A549 (cell line): ENCODE measurements around the gene PCDH15. TPM values are rescaled to one million over a fixed set of nuclear protein-coding genes. Genes with fewer than 3 reads are reported as not detected.

Experiments
- ATAC-seq, 2 experiments: fragments of 200-7000 bp in 1 of 2; fragments of >200 bp in 1 of 2; cut with Nextera tagmentation in 1 of 2; cut with Tn5 transposase in 1 of 2; 3 replicates each; pipeline versions ENCODE4 v1.8.0 to v1.9.1; 2018 to 2020; ENCODE audit warnings: mild to moderate bottlenecking in 1 of 2, moderate library complexity in 1 of 2
- CTCF ChIA-PET: fragments of 300-600 bp; sonication (Branson Sonifier 250); formaldehyde crosslinking; extraction: SDS; loops from one replicate; lab custom pipeline; 2021; ENCODE audit warnings: antibody characterized with exemption, inconsistent platforms; lab: Yijun Ruan, JAX
- POLR2A ChIA-PET: fragments of 350-600 bp; formaldehyde crosslinking; extraction: SDS; loops from one replicate; lab custom pipeline; 2021; ENCODE audit warnings: antibody characterized with exemption, inconsistent platforms; lab: Yijun Ruan, JAX
- DNase-seq, 2 experiments: peaks; one replicate each; pipeline versions ENCODE4 v3.0.0 to v3.0.0-alpha.2; 2011 to 2016; ENCODE audit warnings: low read depth in 1 of 2, low spot score in 1 of 2
- FAIRE-seq: peaks from 2 replicates; lab custom pipeline; 2011; peaks lifted over from hg19 to GRCh38; lab: Jason Lieb, UNC
- H3K27ac ChIP-seq, 2 experiments: fragments of >200 bp; sonication (Bioruptor Twin); formaldehyde crosslinking; 3 replicates each; pipeline ENCODE4 v1.5.1; 2016 to 2017
- H3K4me1 ChIP-seq: fragments of >200 bp; sonication (Bioruptor Twin); formaldehyde crosslinking; 3 replicates; pipeline ENCODE4 v1.6.1; 2016
- H3K4me2 ChIP-seq: fragments of >200 bp; sonication (Bioruptor Twin); formaldehyde crosslinking; 3 replicates; pipeline ENCODE4 v1.6.1; 2016
- H3K4me3 ChIP-seq: fragments of >200 bp; sonication (Bioruptor Twin); formaldehyde crosslinking; 3 replicates; pipeline ENCODE4 v1.5.1; 2016
- H3K9me3 ChIP-seq: fragments of >200 bp; sonication (Bioruptor Twin); formaldehyde crosslinking; 3 replicates; pipeline ENCODE4 v1.6.1; 2016
- CBX2 ChIP-seq: fragments of 200-600 bp; sonication (generic); IDR thresholded peaks from 2 replicates; pipeline ENCODE4 v1.6.1; 2016; ENCODE audit warnings: low read depth, mild to moderate bottlenecking, borderline replicate concordance
- CEBPB ChIP-seq, 2 experiments: fragments of >200 bp in 1 of 2; sonication (Bioruptor Twin) in 1 of 2; formaldehyde crosslinking in 1 of 2; IDR thresholded peaks; 2 replicates each; pipeline ENCODE4 v1.6.1; 2012 to 2016
- CHD2 ChIP-seq: fragments of 150-350 bp; IDR thresholded peaks from 2 replicates; pipeline ENCODE4 v1.6.1; 2014; ENCODE audit warnings: low read length; ENCODE audit not compliant: partially characterized antibody
- CHD4 ChIP-seq: fragments of 200-600 bp; sonication (generic); IDR thresholded peaks from 2 replicates; pipeline ENCODE4 v1.6.1; 2016; ENCODE audit warnings: antibody characterized with exemption, mild to moderate bottlenecking, borderline replicate concordance
- CTCF ChIP-seq: fragments of >200 bp; sonication (Bioruptor Twin); formaldehyde crosslinking; IDR thresholded peaks from 3 replicates; pipeline ENCODE4 v1.5.1; 2016
- EHMT2 ChIP-seq: fragments of 200-600 bp; sonication (generic); IDR thresholded peaks from 2 replicates; pipeline ENCODE4 v1.6.1; 2016; ENCODE audit warnings: antibody characterized with exemption, low read depth, mild to moderate bottlenecking, moderate library complexity
- JUN ChIP-seq, 2 experiments: fragments of >200 bp; sonication (Bioruptor Twin); formaldehyde crosslinking; IDR thresholded peaks; 2 replicates in 1 of 2; 3 replicates in 1 of 2; pipeline ENCODE4 v1.6.1; 2016 to 2017
- NR3C1 ChIP-seq: fragments of >200 bp; sonication (Bioruptor Twin); formaldehyde crosslinking; IDR thresholded peaks from 3 replicates; pipeline ENCODE4 v1.6.1; 2017
- PHF8 ChIP-seq: fragments of 200-600 bp; sonication (generic); IDR thresholded peaks from 2 replicates; pipeline ENCODE4 v1.6.1; 2016; ENCODE audit warnings: low read depth, mild to moderate bottlenecking, antibody characterized with exemption, moderate library complexity, borderline replicate concordance
- POLR2A ChIP-seq: IDR thresholded peaks from 2 replicates; pipeline ENCODE4 v1.6.1; 2012; ENCODE audit warnings: mild to moderate bottlenecking, low read length
- RAD21 ChIP-seq, 2 experiments: fragments of >200 bp in 1 of 2; sonication (Bioruptor Twin) in 1 of 2; formaldehyde crosslinking in 1 of 2; IDR thresholded peaks in 1 of 2; conservative IDR thresholded peaks in 1 of 2; 2 replicates in 1 of 2; 3 replicates in 1 of 2; pipeline ENCODE4 v1.6.1; 2012 to 2018; ENCODE audit warnings: inconsistent platforms in 1 of 2
- REST ChIP-seq: fragments of 200-600 bp; sonication (generic); IDR thresholded peaks from 2 replicates; pipeline ENCODE4 v1.6.1; 2016; ENCODE audit warnings: antibody characterized with exemption, mild to moderate bottlenecking, moderate library complexity
- RNF2 ChIP-seq: fragments of 200-600 bp; sonication (generic); IDR thresholded peaks from 2 replicates; pipeline ENCODE4 v1.6.1; 2016; ENCODE audit warnings: low read depth, mild to moderate bottlenecking, antibody characterized with exemption, moderate library complexity, borderline replicate concordance
- TFCP2L1 ChIP-seq: fragments of 250-450 bp; sonication (Bioruptor Pico); IDR thresholded peaks from 2 replicates; pipeline ENCODE4 v1.5.0; 2021; ENCODE audit warnings: mild to moderate bottlenecking
- WGBS: methylation state at CpG from one replicate; pipeline ENCODE4 v1.1.6; 2017; ENCODE audit errors: missing lambda C conversion rate; 5-methylcytosine and 5-hydroxymethylcytosine counted together
- polyA plus RNA-seq, 4 experiments: library from polyadenylated mRNA; depleted of rRNA in 3 of 4; stranded (reverse); fragments of >200 nt; fragmentation: RNase III in 1 of 4; extraction: RNeasy Plus Mini Kit Qiagen cat#74134 plus additional on column Dnase treatment in 1 of 4; gene quantifications; 2 replicates in 3 of 4; 3 replicates in 1 of 4; pipeline ENCODE4 v1.2.3, GENCODE V29; 2011 to 2017
- TF ChIP-seq, protein P1 (sequence below): IDR thresholded peaks from 2 replicates; pipeline ENCODE4 v1.6.1; 2012

PCDH15 gene
- polyA plus RNA-seq, 2 of the 4 experiments (the other 2 are of a cell fraction), result 0.03 TPM; not detected in 1

- TF ChIP-seq EHMT2, result no peak
- TF ChIP-seq, all 56 proteins: peak for 0
- ATAC-seq, result no peak
- POLR2A ChIA-PET, result no interaction called here
Measured at GRCh38 chr10:54478601-54479000, 322.4 kb downstream of the PCDH15 start.

GRCh38 chr10:54477738-54478137, 323.3 kb downstream of the PCDH15 start:
- DNase-seq, result no peak
- 28% methylated on average over 4 of the region's 4 CpGs for WGBS
- POLR2A ChIA-PET, result no interaction called here
- no peak overlapping the region for H3K4me2 ChIP-seq
- H3K4me1 ChIP-seq, result no peaks in the 10 kb centered on the region
- FAIRE-seq, result no peak
- H3K27ac ChIP-seq, result no peak overlapping the region
- H3K4me3 ChIP-seq, result no peak overlapping the region
- ATAC-seq, result no peak
- H3K9me3 ChIP-seq, result no peaks in the 10 kb centered on the region
- TF ChIP-seq CHD2 (no peak), REST (no peak), CEBPB (IDR thresholded peaks at IDR 0.05) (peak in 1 of 2 experiments; percentile 22; a peak in 1 of 4 replicates)
- CTCF ChIA-PET, result no interaction called here

More at GRCh38 chr10:54478601-54479000, 322.4 kb downstream of the PCDH15 start:
- WGBS, result 56% methylated on average over 3 of the region's 3 CpGs
- Histone ChIP-seq H3K4me3 (no peak overlapping the region), H3K4me1 (no peaks in the 10 kb centered on the region), H3K27ac (no peak overlapping the region), H3K9me3 (no peaks in the 10 kb centered on the region), H3K4me2 (no peak overlapping the region)
- CTCF ChIA-PET, result no interaction called here
- no peak for FAIRE-seq
- DNase-seq, result no peak

- no peak for FAIRE-seq
- Histone ChIP-seq H3K4me1 (no peaks in the 10 kb centered on the region), H3K4me3 (no peak overlapping the region), H3K4me2 (no peak overlapping the region), H3K27ac (no peak overlapping the region), H3K9me3 (no peaks in the 10 kb centered on the region; the same call in 2 of the 3 replicates)
- no peak for ATAC-seq
- 0% methylated on average over 1 of the region's 1 CpG for WGBS
- DNase-seq, result no peak
- TF ChIP-seq RNF2, result no peak
- no peak for TF ChIP-seq NR3C1
- TF ChIP-seq, protein P1, sequence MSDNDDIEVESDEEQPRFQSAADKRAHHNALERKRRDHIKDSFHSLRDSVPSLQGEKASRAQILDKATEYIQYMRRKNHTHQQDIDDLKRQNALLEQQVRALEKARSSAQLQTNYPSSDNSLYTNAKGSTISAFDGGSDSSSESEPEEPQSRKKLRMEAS, result no peak
- TF ChIP-seq JUN (IDR thresholded peaks at IDR 0.05), result no peak
- TF ChIP-seq RAD21 (conservative IDR thresholded peaks at IDR 0.05 in 1 of 2, IDR thresholded peaks at IDR 0.05 in 1 of 2), result no peak
- no peak for TF ChIP-seq CHD2
- no peak for TF ChIP-seq CBX2
- TF ChIP-seq CHD4, result no peak
- TF ChIP-seq PHF8, result no peak
- TF ChIP-seq CTCF, result no peak
- TF ChIP-seq TFCP2L1 (CRISPR knock-in tag), result no peak
- no peak for TF ChIP-seq EHMT2
- no peak for TF ChIP-seq POLR2A
- POLR2A ChIA-PET, result no interaction called here
- CTCF ChIA-PET, result no interaction called here
Measured at GRCh38 chr10:54470324-54470631, 330.8 kb downstream of the PCDH15 start.
